B cell (primary cell): ENCODE measurements around the gene WDR82. TPM values are rescaled to one million over a fixed set of nuclear protein-coding genes. Genes with fewer than 3 reads are reported as not detected.

Experiments used
- ATAC-seq: fragments of 200-7000 bp; cut with Tn5 transposase; one replicate; pipeline ENCODE4 v1.10.0; 2021; ENCODE audit warnings: low read depth, mild to moderate bottlenecking, moderate number of reproducible peaks, moderate library complexity
- CTCF ChIA-PET: fragments of 350-600 bp; sonication (Branson Sonifier 250); formaldehyde crosslinking; loops from one replicate; lab custom pipeline; 2021; ENCODE audit warnings: antibody characterized with exemption, inconsistent platforms; lab: Charles Lee
- POLR2A ChIA-PET: fragments of 350-600 bp; sonication (Branson Sonifier 250); formaldehyde crosslinking; loops from one replicate; lab custom pipeline; 2021; ENCODE audit warnings: antibody characterized with exemption; lab: Charles Lee
- DNase-seq: peaks from one replicate; pipeline ENCODE4 v3.0.0; 2013
- H2AFZ ChIP-seq: 2 replicates; pipeline ENCODE4 v1.6.1; 2012; ENCODE audit warnings: mild to moderate bottlenecking, low read depth, low read length; ENCODE audit not compliant: insufficient read depth, poor library complexity, severe bottlenecking
- H3K27ac ChIP-seq, 2 donors: 1 replicate in 1 of 2; 2 replicates in 1 of 2; pipeline ENCODE4 v1.5.1; 2012 to 2013; ENCODE audit warnings: low read length in 2 of 2, mild to moderate bottlenecking in 2 of 2, moderate library complexity in 1 of 2
- H3K27me3 ChIP-seq, 4 experiments: fragments of 200-600 bp in 1 of 4; sonication (generic) in 1 of 4; replicated peaks in 1 of 4; 1 replicate in 2 of 4; 2 replicates in 2 of 4; pipeline versions ENCODE4 v1.6.1 to v1.7.0; 2013 to 2016; ENCODE audit warnings: low read length in 3 of 4, mild to moderate bottlenecking in 2 of 4, mixed read lengths in 1 of 4, moderate library complexity in 1 of 4; ENCODE audit not compliant: insufficient read depth in 4 of 4, control insufficient read depth in 3 of 4; ENCODE audit errors: control extremely low read depth in 1 of 4
- H3K36me3 ChIP-seq, 2 experiments: replicated peaks in 1 of 2; 1 replicate in 1 of 2; 2 replicates in 1 of 2; pipeline versions ENCODE4 v1.6.1 to v1.7.1; 2013; ENCODE audit warnings: low read length in 1 of 2; ENCODE audit not compliant: insufficient read depth in 2 of 2, control insufficient read depth in 1 of 2; ENCODE audit errors: control extremely low read depth in 1 of 2, extremely low read depth in 1 of 2
- H3K4me1 ChIP-seq, 2 donors: fragments of 200-600 bp in 1 of 2; sonication (generic) in 1 of 2; 1 replicate in 1 of 2; 2 replicates in 1 of 2; pipeline versions ENCODE4 v1.5.1 to v1.6.1; 2013 to 2017; ENCODE audit warnings: low read length in 2 of 2; ENCODE audit not compliant: control insufficient read depth in 2 of 2, insufficient read depth in 2 of 2
- H3K4me2 ChIP-seq: replicated peaks from 2 replicates; pipeline ENCODE3; 2012; ENCODE audit warnings: mild to moderate bottlenecking, low read depth, low read length; ENCODE audit not compliant: poor library complexity, severe bottlenecking
- H3K4me3 ChIP-seq, 5 experiments: fragments of 200-600 bp in 1 of 5; sonication (generic) in 1 of 5; 1 replicate in 3 of 5; 2 replicates in 2 of 5; pipeline versions ENCODE4 v1.5.1 to v1.7.0; 2011 to 2016; ENCODE audit warnings: low read length in 4 of 5, mild to moderate bottlenecking in 4 of 5, low read depth in 2 of 5, control low read depth in 1 of 5, moderate library complexity in 1 of 5; ENCODE audit not compliant: insufficient read depth in 1 of 5; ENCODE audit errors: control extremely low read depth in 1 of 5, extremely low read depth in 1 of 5
- H3K79me2 ChIP-seq: fragments of 200-600 bp; sonication (generic); one replicate; pipeline ENCODE4 v1.6.0; 2016; ENCODE audit warnings: low read length; ENCODE audit not compliant: control insufficient read depth, insufficient read depth
- H3K9ac ChIP-seq: fragments of 200-600 bp; sonication (generic); 2 replicates; pipeline ENCODE4 v1.6.1; 2017; ENCODE audit warnings: mild to moderate bottlenecking, low read length, moderate library complexity
- H3K9me3 ChIP-seq, 3 donors: one replicate each; pipeline versions ENCODE4 v1.6.1 to v1.7.1; 2013; ENCODE audit warnings: low read length in 2 of 3; ENCODE audit not compliant: control insufficient read depth in 2 of 3, insufficient read depth in 1 of 3; ENCODE audit errors: control extremely low read depth in 1 of 3
- H4K20me1 ChIP-seq: 2 replicates; pipeline ENCODE4 v1.6.0; 2012; ENCODE audit warnings: mild to moderate bottlenecking, low read length; ENCODE audit not compliant: insufficient read depth, control insufficient read depth, poor library complexity, severe bottlenecking
- H3K27ac Mint-ChIP-seq: one replicate; pipeline ENCODE4 v1.8.0; 2021; ENCODE audit warnings: mixed read lengths
- H3K27me3 Mint-ChIP-seq: one replicate; pipeline ENCODE4 v1.8.0; 2021; ENCODE audit warnings: mixed read lengths
- H3K4me1 Mint-ChIP-seq: one replicate; pipeline ENCODE4 v1.8.0; 2021; ENCODE audit warnings: mixed read lengths
- H3K4me3 Mint-ChIP-seq: one replicate; pipeline ENCODE4 v1.8.0; 2021; ENCODE audit warnings: mixed read lengths
- H3K9me3 Mint-ChIP-seq: one replicate; pipeline ENCODE4 v1.8.0; 2022; ENCODE audit warnings: mixed read lengths; ENCODE audit not compliant: insufficient read depth
- CTCF ChIP-seq: fragments of 200-600 bp; IDR thresholded peaks from one replicate; pipeline ENCODE4 v1.8.0; 2022; ENCODE audit warnings: antibody characterized with exemption, mild to moderate bottlenecking
- EZH2 ChIP-seq: IDR thresholded peaks from 2 replicates; pipeline ENCODE4 v1.6.1; 2012; ENCODE audit warnings: borderline replicate concordance, low read depth, mild to moderate bottlenecking, moderate library complexity, low read length; ENCODE audit not compliant: insufficient read depth, poor library complexity, severe bottlenecking
- WGBS: methylation state at CpG from one replicate; pipeline ENCODE4 v1.1.5; 2013; ENCODE audit warnings: missing lambda C conversion rate; ENCODE audit not compliant: insufficient coverage; 5-methylcytosine and 5-hydroxymethylcytosine counted together
- intact Hi-C: fragments of 100-400 bp; cut with micrococcal nuclease; formaldehyde crosslinking; loops from one replicate; pipeline ENCODE4 v1.10.0; 2022
- polyA plus RNA-seq: library from polyadenylated mRNA; depleted of rRNA; stranded (reverse); fragments of >200 nt; gene quantifications from 2 replicates; pipeline ENCODE4 v1.2.3, GENCODE V29; 2012
- total RNA-seq, 2 donors: library from RNA; stranded (reverse); fragments of 120-200 nt in 1 of 2; gene quantifications; 1 replicate in 1 of 2; 2 replicates in 1 of 2; pipeline versions ENCODE4 v1.2.3 to v1.2.4, GENCODE V29; 2013 to 2022

Gene WDR82
- total and polyA plus RNA-seq, 2 donors (not counting 1 experiment from before 2014, with no cell fraction given): 27.8 to 101 TPM

GRCh38 chr3:52256622-52257021, 21.8 kb downstream of the WDR82 start:
- H3K4me2 ChIP-seq: no peak overlapping the region
- peaks cover 38% of the 10 kb centered on the region for H3K4me1 Mint-ChIP-seq
- no peak overlapping the region for H3K9ac ChIP-seq
- no peaks in the 10 kb centered on the region for H3K27me3 ChIP-seq
- H3K27ac Mint-ChIP-seq: no peak overlapping the region
- H2AFZ ChIP-seq: no peak overlapping the region
- peaks cover 26 to 77% of the 10 kb centered on the region in 2 experiments for H3K36me3 ChIP-seq
- WGBS: 96% methylated on average over 3 of the region's 4 CpGs
- H3K9me3 Mint-ChIP-seq: no peaks in the 10 kb centered on the region
- DNase-seq (no peak), ATAC-seq (no peak)
- H4K20me1 ChIP-seq: peaks cover 49% of the 10 kb centered on the region
- H3K4me3 ChIP-seq: no peak overlapping the region
- no peak overlapping the region for H3K4me3 Mint-ChIP-seq
- intact Hi-C loops: no loop called here
- no peak for TF ChIP-seq CTCF
- TF ChIP-seq EZH2: no peak
- no peaks in the 10 kb centered on the region for H3K9me3 ChIP-seq
- peaks cover 26 to 34% of the 10 kb centered on the region in 2 donors for H3K4me1 ChIP-seq
- no peaks in the 10 kb centered on the region for H3K27me3 Mint-ChIP-seq
- ChIA-PET CTCF (interaction anchor here (1.0 kb wide), 1 partner anchor 36 kb away, joined by 3 read pairs; no protein-coding TSS in a partner anchor), POLR2A (no interaction called here)
- peaks cover 63% of the 10 kb centered on the region for H3K79me2 ChIP-seq
- H3K27ac ChIP-seq: no peak overlapping the region

- H3K27ac ChIP-seq: no peak overlapping the region
- no peak for ATAC-seq
Measured at GRCh38 chr3:52256159-52256558, 22.3 kb downstream of the WDR82 start.

More at GRCh38 chr3:52256159-52256558, 22.3 kb downstream of the WDR82 start:
- Histone ChIP-seq H3K9me3 (no peaks in the 10 kb centered on the region), H3K79me2 (peaks cover 58% of the 10 kb centered on the region), H3K4me2 (no peak overlapping the region), H3K9ac (no peak overlapping the region), H2AFZ (no peak overlapping the region), H3K4me1 (peaks cover 22 to 31% of the 10 kb centered on the region in 2 donors), H4K20me1 (peaks cover 45% of the 10 kb centered on the region), H3K27me3 (no peaks in the 10 kb centered on the region), H3K4me3 (no peak overlapping the region), H3K36me3 (peaks cover 26 to 74% of the 10 kb centered on the region in 2 experiments)
- Mint-ChIP-seq H3K9me3 (no peaks in the 10 kb centered on the region), H3K4me3 (no peak overlapping the region), H3K27ac (peak overlapping the region; percentile 26), H3K4me1 (peaks cover 34% of the 10 kb centered on the region), H3K27me3 (no peaks in the 10 kb centered on the region)
- intact Hi-C loops: no loop called here
- ChIA-PET CTCF (interaction anchor here (1.0 kb wide), 1 partner anchor 35 kb away, joined by 3 read pairs; no protein-coding TSS in a partner anchor), POLR2A (no interaction called here)
- no peak for DNase-seq
- TF ChIP-seq EZH2 (no peak), CTCF (no peak)
- no CpG with 5 or more reads among the region's 3 CpGs for WGBS
